ENCODE measurements around the gene PCDHB14. TPM values are rescaled to one million over a fixed set of nuclear protein-coding genes. Genes with fewer than 3 reads are reported as not detected.
A peak's percentile ranks its signal among the peaks of the same experiment; 100 is the strongest.

The PCDHB14 gene
- total RNA-seq, 1 donor from 2014 or later: 10.6 TPM

- Histone ChIP-seq H3K4me3 (no peak overlapping the region), H3K9me3 (peaks cover 95 to 100% of the 10 kb centered on the region in 2 donors), H3K27me3 (no peaks in the 10 kb centered on the region), H3K4me1 (no peaks in the 10 kb centered on the region), H3K27ac (no peak overlapping the region), H3K36me3 (no peaks in the 10 kb centered on the region)
- intact Hi-C loops (cut with DNase I): no loop called here
- TF ChIP-seq CTCF (IDR thresholded peaks at IDR 0.05): no peak
- no peak for DNase-seq (ENCODE audit: low spot score in 2 of 2)
Observed at GRCh38 chr5:141258464-141258863, 35.3 kb downstream of the PCDHB14 start.

- intact Hi-C loops (cut with DNase I): no loop called here
- Histone ChIP-seq H3K27ac (no peak overlapping the region), H3K4me3 (no peak overlapping the region), H3K36me3 (no peaks in the 10 kb centered on the region), H3K27me3 (no peaks in the 10 kb centered on the region), H3K4me1 (no peaks in the 10 kb centered on the region), H3K9me3 (peaks cover 95 to 100% of the 10 kb centered on the region in 2 donors)
- no peak for TF ChIP-seq CTCF (IDR thresholded peaks at IDR 0.05)
- no peak for DNase-seq (ENCODE audit: low spot score in 2 of 2)
Observed at GRCh38 chr5:141258948-141259347, 35.8 kb downstream of the PCDHB14 start.

- peak overlapping the region in 1 of 2 donors; percentile 3 for H3K4me3 ChIP-seq
- H3K9me3 ChIP-seq: peaks cover 93 to 100% of the 10 kb centered on the region in 2 donors
- no peaks in the 10 kb centered on the region for H3K27me3 ChIP-seq
- H3K36me3 ChIP-seq: no peaks in the 10 kb centered on the region
- no peaks in the 10 kb centered on the region for H3K4me1 ChIP-seq
- no peak for DNase-seq (ENCODE audit: low spot score in 2 of 2)
- H3K27ac ChIP-seq: no peak overlapping the region
- intact Hi-C loops (cut with DNase I): no loop called here
- no peak for TF ChIP-seq CTCF (IDR thresholded peaks at IDR 0.05)
Observed at GRCh38 chr5:141260458-141261237, 37.5 kb downstream of the PCDHB14 start.

- intact Hi-C loops (cut with DNase I): no loop called here
- H3K36me3 ChIP-seq: no peaks in the 10 kb centered on the region
- no peak overlapping the region for H3K4me3 ChIP-seq
Observed at GRCh38 chr5:141261238-141261546, 38.0 kb downstream of the PCDHB14 start.

GRCh38 chr5:141269195-141269594, 46.1 kb downstream of the PCDHB14 start:
- peaks cover 79 to 100% of the 10 kb centered on the region in 2 donors for H3K9me3 ChIP-seq
- DNase-seq (ENCODE audit: low spot score in 2 of 2): no peak
- H3K27ac ChIP-seq: no peak overlapping the region
- no peak overlapping the region for H3K4me3 ChIP-seq
- H3K4me1 ChIP-seq: no peaks in the 10 kb centered on the region
- H3K27me3 ChIP-seq: no peaks in the 10 kb centered on the region
- no peaks in the 10 kb centered on the region for H3K36me3 ChIP-seq
- TF ChIP-seq CTCF (IDR thresholded peaks at IDR 0.05): no peak
- intact Hi-C loops (cut with DNase I): no loop called here

More at GRCh38 chr5:141261238-141261546, 38.0 kb downstream of the PCDHB14 start:
- H3K4me1 ChIP-seq: no peaks in the 10 kb centered on the region
- peaks cover 93 to 100% of the 10 kb centered on the region in 2 donors for H3K9me3 ChIP-seq
- no peak overlapping the region for H3K27ac ChIP-seq
- H3K27me3 ChIP-seq: no peaks in the 10 kb centered on the region
- TF ChIP-seq CTCF (IDR thresholded peaks at IDR 0.05): no peak
- no peak for DNase-seq (ENCODE audit: low spot score in 2 of 2)
